CD4-positive, alpha-beta T cell (primary cell): Measurements from ENCODE around the gene JAG1. TPM values are rescaled to one million over a fixed set of nuclear protein-coding genes. Genes with fewer than 3 reads are reported as not detected.
"Not testable (repeated sequence)": the region's sequence is repeated elsewhere in the genome, so short reads cannot be mapped to it uniquely, and the experiment has no call there.

Source experiments
- ATAC-seq: fragments of 200-7000 bp; cut with Tn5 transposase; one replicate; pipeline ENCODE4 v1.10.0; 2022; ENCODE audit warnings: mild to moderate bottlenecking; ENCODE audit not compliant: poor library complexity
- CTCF ChIA-PET: fragments of 350-600 bp; sonication (Branson Sonifier 250); formaldehyde crosslinking; loops from one replicate; lab custom pipeline; 2021; ENCODE audit warnings: antibody characterized with exemption, inconsistent platforms; lab: Charles Lee
- POLR2A ChIA-PET: fragments of 350-600 bp; sonication (Branson Sonifier 250); formaldehyde crosslinking; loops from one replicate; lab custom pipeline; 2021; ENCODE audit warnings: antibody characterized with exemption, inconsistent platforms; lab: Charles Lee
- DNase-seq, 14 experiments: peaks; one replicate each; pipeline ENCODE4 v3.0.0-alpha.2; 2013 to 2020; ENCODE audit warnings: mixed read lengths in 2 of 14
- H3K27ac ChIP-seq, 2 donors: one replicate each; pipeline versions ENCODE4 v1.5.1 to v1.7.0; 2013; ENCODE audit warnings: low read length in 2 of 2, low read depth in 1 of 2, mild to moderate bottlenecking in 1 of 2
- H3K27me3 ChIP-seq, 2 experiments: 1 replicate in 1 of 2; 2 replicates in 1 of 2; pipeline versions ENCODE4 v1.6.1 to v1.7.0; 2013; ENCODE audit warnings: low read length in 2 of 2, control low read depth in 1 of 2, mild to moderate bottlenecking in 1 of 2, moderate library complexity in 1 of 2; ENCODE audit not compliant: insufficient read depth in 2 of 2, control insufficient read depth in 1 of 2
- H3K36me3 ChIP-seq: one replicate; pipeline ENCODE4 v1.6.1; 2013; ENCODE audit warnings: low read length, control low read depth; ENCODE audit not compliant: insufficient read depth
- H3K4me1 ChIP-seq: one replicate; pipeline ENCODE4 v1.6.1; 2013; ENCODE audit warnings: low read length, control low read depth; ENCODE audit not compliant: insufficient read depth
- H3K4me3 ChIP-seq: one replicate; pipeline ENCODE4 v1.5.1; 2013; ENCODE audit warnings: mild to moderate bottlenecking, low read length, moderate library complexity
- H3K9me3 ChIP-seq, 2 experiments: 1 replicate in 1 of 2; 2 replicates in 1 of 2; pipeline versions ENCODE4 v1.6.1 to v1.7.0; 2013; ENCODE audit warnings: low read length in 2 of 2, mild to moderate bottlenecking in 2 of 2, control low read depth in 1 of 2, moderate library complexity in 1 of 2; ENCODE audit not compliant: control insufficient read depth in 1 of 2, insufficient read depth in 1 of 2
- H3K27ac Mint-ChIP-seq: one replicate; pipeline ENCODE4 v1.8.0; 2020; ENCODE audit warnings: mixed read lengths
- H3K27me3 Mint-ChIP-seq: one replicate; pipeline ENCODE4 v1.8.0; 2021; ENCODE audit warnings: mixed read lengths
- H3K36me3 Mint-ChIP-seq: one replicate; pipeline ENCODE4 v1.8.0; 2021; ENCODE audit warnings: low read depth, mixed read lengths
- H3K4me1 Mint-ChIP-seq: one replicate; pipeline ENCODE4 v1.8.0; 2021; ENCODE audit warnings: low read depth, mixed read lengths
- H3K4me3 Mint-ChIP-seq: one replicate; pipeline ENCODE4 v1.8.0; 2020; ENCODE audit warnings: mild to moderate bottlenecking, mixed read lengths
- H3K9me3 Mint-ChIP-seq: one replicate; pipeline ENCODE4 v1.8.0; 2020; ENCODE audit warnings: mixed read lengths
- CTCF ChIP-seq: fragments of 200-600 bp; IDR thresholded peaks from one replicate; pipeline ENCODE4 v1.8.0; 2022; ENCODE audit warnings: antibody characterized with exemption, mild to moderate bottlenecking
- intact Hi-C, 2 experiments: fragments of 100-400 bp; cut with DNase I in 1 of 2; cut with micrococcal nuclease in 1 of 2; formaldehyde crosslinking; loops; one replicate each; pipeline versions ENCODE4 v1.15.1 to v1.9.0; 2023 to 2025; cut with DNase I, micrococcal nuclease
- total RNA-seq, 174 experiments: library from RNA in 2 of 174; stranded (reverse) in 2 of 174; gene quantifications; one replicate each; pipeline ENCODE4 v1.2.3 and lab custom pipeline; 2021 to 2026

Gene JAG1
- total RNA-seq, 2 experiments from 2014 or later = 0.77 to 1.2 TPM

DNA sequence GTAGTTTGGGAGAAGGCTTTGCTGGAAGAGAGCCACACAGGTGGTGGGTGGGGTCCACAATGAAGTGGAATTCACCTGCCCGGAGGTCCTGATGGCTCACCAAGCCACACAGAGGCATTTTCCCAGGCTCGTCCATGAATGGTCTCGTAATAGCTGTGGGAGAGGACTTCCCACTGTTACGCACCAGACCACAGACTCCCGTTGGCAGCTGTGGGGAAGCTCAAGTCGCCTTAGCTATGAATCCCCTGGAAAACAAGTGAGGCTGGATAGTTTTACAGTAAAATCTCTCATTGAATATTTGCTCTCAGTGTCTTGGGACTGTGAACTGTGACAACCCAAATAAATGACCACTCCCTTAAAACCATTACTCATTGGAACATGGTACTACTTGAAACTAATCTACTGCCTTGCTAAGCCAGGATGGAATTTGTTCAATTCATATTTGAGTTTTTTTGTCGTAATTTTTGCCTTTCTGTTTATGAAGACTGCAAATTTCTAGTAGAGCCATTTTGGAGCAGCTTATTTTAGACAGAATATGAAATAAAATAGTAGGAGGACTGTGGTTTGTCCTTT is 79.4 kb downstream of the JAG1 start:
- peaks cover 26% of the 10 kb centered on the region for H3K36me3 Mint-ChIP-seq
- no peaks in the 10 kb centered on the region for H3K9me3 Mint-ChIP-seq
- no peak overlapping the region for H3K4me3 Mint-ChIP-seq
- H3K27me3 ChIP-seq = no peaks in the 10 kb centered on the region
- POLR2A ChIA-PET = no interaction called here
- no peaks in the 10 kb centered on the region for H3K4me1 ChIP-seq
- no peak overlapping the region for H3K27ac Mint-ChIP-seq
- no peaks in the 10 kb centered on the region for H3K27me3 Mint-ChIP-seq
- intact Hi-C loops = no loop called here
- no peak overlapping the region for H3K27ac ChIP-seq
- ATAC-seq (no peak), DNase-seq (no peak)
- TF ChIP-seq CTCF = no peak
- CTCF ChIA-PET = no interaction called here
- no peaks in the 10 kb centered on the region for H3K4me1 Mint-ChIP-seq
- H3K36me3 ChIP-seq = no peaks in the 10 kb centered on the region
- H3K9me3 ChIP-seq = no peaks in the 10 kb centered on the region
- H3K4me3 ChIP-seq = no peak overlapping the region

DNA sequence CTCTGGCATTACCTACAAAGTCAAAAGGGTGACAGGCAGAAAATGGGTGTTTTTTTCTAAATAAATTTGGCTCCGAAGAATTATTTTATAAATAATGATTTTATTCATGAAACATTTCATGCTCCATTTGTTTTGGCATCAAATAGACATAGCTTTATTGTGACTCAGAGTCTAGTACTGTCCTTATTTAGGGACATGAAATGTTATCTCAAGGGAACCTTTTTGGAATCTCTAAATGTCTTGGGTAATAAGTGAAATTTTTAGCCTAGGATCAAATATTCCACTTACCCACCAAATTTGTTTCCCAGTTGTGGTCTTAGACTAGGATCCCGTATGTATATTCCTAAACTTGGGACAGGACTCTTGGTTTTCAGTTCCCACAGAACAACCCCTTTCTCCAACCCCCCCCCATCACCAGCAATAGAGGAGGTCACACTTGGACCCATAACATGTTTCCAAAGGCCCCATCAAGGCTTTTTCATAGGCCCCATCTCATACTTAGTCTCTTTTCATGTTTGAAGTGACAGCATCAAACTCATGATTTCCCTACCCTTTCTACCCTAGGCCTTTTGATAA is 81.8 kb downstream of the JAG1 start:
- Histone ChIP-seq H3K4me1 (no peaks in the 10 kb centered on the region), H3K27ac (no peak overlapping the region), H3K9me3 (no peaks in the 10 kb centered on the region), H3K4me3 (no peak overlapping the region), H3K27me3 (no peaks in the 10 kb centered on the region), H3K36me3 (no peaks in the 10 kb centered on the region)
- Mint-ChIP-seq H3K4me3 (no peak overlapping the region), H3K27ac (no peak overlapping the region), H3K36me3 (peaks cover 5% of the 10 kb centered on the region), H3K27me3 (no peaks in the 10 kb centered on the region), H3K9me3 (no peaks in the 10 kb centered on the region), H3K4me1 (no peaks in the 10 kb centered on the region)
- POLR2A ChIA-PET = no interaction called here
- CTCF ChIA-PET = no interaction called here
- ATAC-seq (no peak), DNase-seq (no peak)
- intact Hi-C loops = no loop called here
- no peak for TF ChIP-seq CTCF

- no peaks in the 10 kb centered on the region for H3K4me1 Mint-ChIP-seq
- Histone ChIP-seq H3K4me1 (no peaks in the 10 kb centered on the region), H3K4me3 (no peak overlapping the region), H3K27ac (no peak overlapping the region), H3K27me3 (no peaks in the 10 kb centered on the region), H3K9me3 (no peaks in the 10 kb centered on the region), H3K36me3 (no peaks in the 10 kb centered on the region)
- ChIA-PET POLR2A (no interaction called here), CTCF (no interaction called here)
- DNase-seq = no peak
- intact Hi-C loops = no loop called here
- no peak overlapping the region for H3K4me3 Mint-ChIP-seq
- peaks cover 4% of the 10 kb centered on the region for H3K36me3 Mint-ChIP-seq
- TF ChIP-seq CTCF = no peak
- H3K27me3 Mint-ChIP-seq = no peaks in the 10 kb centered on the region
- no peak for ATAC-seq
- no peaks in the 10 kb centered on the region for H3K9me3 Mint-ChIP-seq
- no peak overlapping the region for H3K27ac Mint-ChIP-seq
Measured at GRCh38 chr20:10590950-10591671, 82.7 kb downstream of the JAG1 start.

DNA sequence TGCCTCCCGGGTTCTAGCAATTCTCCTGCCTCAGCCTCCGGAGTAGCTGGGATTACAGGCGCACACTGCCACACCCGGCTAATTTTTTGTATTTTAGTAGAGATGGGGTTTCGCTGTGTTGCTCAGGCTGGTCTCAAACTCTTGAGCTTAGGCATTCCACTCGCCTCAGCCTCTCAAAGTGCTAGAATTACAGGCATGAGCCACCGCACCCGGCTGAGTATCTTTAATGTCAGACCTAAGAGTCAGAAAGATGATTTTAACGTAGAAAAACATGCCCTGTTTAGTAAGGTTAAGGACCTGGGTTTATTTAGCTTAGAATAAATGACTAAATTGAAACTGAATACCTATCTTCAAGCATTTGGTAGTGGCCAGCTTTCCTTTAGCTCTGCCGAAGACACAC is 83.4 kb downstream of the JAG1 start:
- intact Hi-C loops, H3K36me3 Mint-ChIP-seq, POLR2A ChIA-PET, H3K36me3 ChIP-seq, H3K4me1 ChIP-seq, H3K4me1 Mint-ChIP-seq, H3K9me3 Mint-ChIP-seq, CTCF ChIA-PET, H3K4me3 ChIP-seq, ATAC-seq, H3K27ac Mint-ChIP-seq, H3K4me3 Mint-ChIP-seq, H3K27me3 Mint-ChIP-seq, H3K27me3 ChIP-seq, H3K9me3 ChIP-seq, DNase-seq, H3K27ac ChIP-seq: not testable (repeated sequence)
